ENCODE data around the gene TSSC4.

GRCh38 chr11:2409611-2410468 is 9.3 kb downstream of the TSSC4 start:
- no peak for TF ChIP-seq POLR2A (IDR thresholded peaks at IDR 0.05)
- no peak for TF ChIP-seq CTCF (IDR thresholded peaks at IDR 0.05)
